Loucy (cell line): ENCODE data around the gene NEK6.

ENCODE experiments used
- H2AFZ ChIP-seq: fragments of 200-600 bp; sonication (generic); 2 replicates; pipeline ENCODE4 v1.6.0; 2016; ENCODE audit warnings: antibody characterized with exemption, mild to moderate bottlenecking, low read length, moderate library complexity
- H3F3A ChIP-seq: fragments of 200-600 bp; 2 replicates; pipeline ENCODE4 v1.6.0; 2016; ENCODE audit warnings: antibody characterized with exemption, low read depth, mild to moderate bottlenecking
- H3K27me3 ChIP-seq: fragments of 200-600 bp; sonication (generic); 2 replicates; pipeline ENCODE4 v1.6.1; 2014; ENCODE audit warnings: low read length, mild to moderate bottlenecking; ENCODE audit not compliant: insufficient read depth, poor library complexity, severe bottlenecking
- H3K36me3 ChIP-seq: fragments of 200-600 bp; sonication (generic); 2 replicates; pipeline ENCODE4 v1.6.1; 2016; ENCODE audit warnings: low read length; ENCODE audit not compliant: insufficient read depth
- H3K4me1 ChIP-seq: fragments of 200-600 bp; sonication (generic); 2 replicates; pipeline ENCODE4 v1.5.1; 2014; ENCODE audit warnings: low read length, mild to moderate bottlenecking; ENCODE audit not compliant: insufficient read depth, poor library complexity, severe bottlenecking
- H3K4me2 ChIP-seq: fragments of 200-600 bp; sonication (generic); 2 replicates; pipeline ENCODE4 v1.6.0; 2014; ENCODE audit warnings: antibody characterized with exemption, low read length, low read depth, mild to moderate bottlenecking; ENCODE audit not compliant: poor library complexity, severe bottlenecking
- H3K4me3 ChIP-seq: fragments of 200-600 bp; sonication (generic); 2 replicates; pipeline ENCODE4 v1.5.1; 2014; ENCODE audit warnings: low read length, mild to moderate bottlenecking, mixed read lengths; ENCODE audit not compliant: poor library complexity, severe bottlenecking
- H3K79me2 ChIP-seq: fragments of 200-600 bp; sonication (generic); 2 replicates; pipeline ENCODE4 v1.6.1; 2014; ENCODE audit warnings: low read length; ENCODE audit not compliant: insufficient read depth
- H3K9ac ChIP-seq: fragments of 200-600 bp; sonication (generic); 2 replicates; pipeline ENCODE4 v1.6.0; 2014; ENCODE audit warnings: mild to moderate bottlenecking, low read depth, low read length, moderate library complexity; ENCODE audit not compliant: poor library complexity, severe bottlenecking
- H3K9me2 ChIP-seq: fragments of 200-600 bp; sonication (generic); replicated peaks from 2 replicates; pipeline ENCODE4 v1.6.1; 2016; ENCODE audit warnings: low read depth, low read length, mixed read lengths
- H3K9me3 ChIP-seq: fragments of 200-600 bp; sonication (generic); 2 replicates; pipeline ENCODE4 v1.6.1; 2014; ENCODE audit warnings: mild to moderate bottlenecking, antibody characterized with exemption, low read length, low read depth; ENCODE audit not compliant: insufficient read depth
- H4K20me1 ChIP-seq: fragments of 200-600 bp; sonication (generic); 2 replicates; pipeline ENCODE4 v1.6.0; 2014; ENCODE audit warnings: antibody characterized with exemption, low read length, mild to moderate bottlenecking; ENCODE audit not compliant: insufficient read depth, poor library complexity, severe bottlenecking
- EZH2phosphoT487 ChIP-seq: fragments of 200-600 bp; IDR thresholded peaks from 2 replicates; pipeline ENCODE4 v1.6.1; 2018; ENCODE audit warnings: antibody characterized with exemption, mild to moderate bottlenecking, moderate library complexity, borderline replicate concordance
- TF ChIP-seq, protein P1 (sequence below): fragments of 200-600 bp; sonication (generic); conservative IDR thresholded peaks from 2 replicates; pipeline ENCODE4 v1.5.1; 2014; ENCODE audit warnings: mild to moderate bottlenecking, antibody characterized with exemption, low read length

The NEK6 gene

DNA sequence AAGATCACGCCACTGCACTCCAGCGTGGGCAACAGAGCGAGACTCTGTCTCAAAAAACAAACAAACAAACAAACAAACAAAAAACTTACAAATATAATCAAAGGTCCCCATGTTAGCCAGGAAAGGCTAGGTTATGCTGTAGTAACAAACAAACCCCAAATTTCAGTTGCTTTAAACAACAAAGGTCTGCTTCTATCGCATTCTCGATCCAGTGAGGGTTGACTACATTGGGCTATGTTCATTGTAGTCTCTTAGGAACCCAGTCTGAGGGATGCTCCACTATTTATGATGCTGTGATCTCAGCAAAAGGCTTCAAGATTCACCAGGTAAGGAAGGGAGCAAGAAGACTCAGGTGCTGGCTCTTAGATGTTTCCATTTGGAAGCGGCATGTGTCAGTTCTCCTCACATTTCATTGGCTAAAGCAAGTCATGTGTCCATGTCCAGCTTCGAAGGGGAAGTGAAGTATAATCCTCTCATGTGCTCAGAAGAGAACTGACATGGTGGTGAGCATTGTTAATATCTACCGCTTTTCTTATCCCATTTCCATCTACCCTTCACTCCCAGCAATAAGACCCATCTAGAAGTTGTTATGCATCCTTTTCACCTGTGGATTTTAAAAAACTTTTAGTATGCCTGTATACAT is 26.5 kb upstream of the NEK6 start:
- TF ChIP-seq EZH2phosphoT487 = no peak
- TF ChIP-seq, protein P1, sequence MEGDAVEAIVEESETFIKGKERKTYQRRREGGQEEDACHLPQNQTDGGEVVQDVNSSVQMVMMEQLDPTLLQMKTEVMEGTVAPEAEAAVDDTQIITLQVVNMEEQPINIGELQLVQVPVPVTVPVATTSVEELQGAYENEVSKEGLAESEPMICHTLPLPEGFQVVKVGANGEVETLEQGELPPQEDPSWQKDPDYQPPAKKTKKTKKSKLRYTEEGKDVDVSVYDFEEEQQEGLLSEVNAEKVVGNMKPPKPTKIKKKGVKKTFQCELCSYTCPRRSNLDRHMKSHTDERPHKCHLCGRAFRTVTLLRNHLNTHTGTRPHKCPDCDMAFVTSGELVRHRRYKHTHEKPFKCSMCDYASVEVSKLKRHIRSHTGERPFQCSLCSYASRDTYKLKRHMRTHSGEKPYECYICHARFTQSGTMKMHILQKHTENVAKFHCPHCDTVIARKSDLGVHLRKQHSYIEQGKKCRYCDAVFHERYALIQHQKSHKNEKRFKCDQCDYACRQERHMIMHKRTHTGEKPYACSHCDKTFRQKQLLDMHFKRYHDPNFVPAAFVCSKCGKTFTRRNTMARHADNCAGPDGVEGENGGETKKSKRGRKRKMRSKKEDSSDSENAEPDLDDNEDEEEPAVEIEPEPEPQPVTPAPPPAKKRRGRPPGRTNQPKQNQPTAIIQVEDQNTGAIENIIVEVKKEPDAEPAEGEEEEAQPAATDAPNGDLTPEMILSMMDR = no peak
- H2AFZ ChIP-seq = no peak overlapping the region

DNA sequence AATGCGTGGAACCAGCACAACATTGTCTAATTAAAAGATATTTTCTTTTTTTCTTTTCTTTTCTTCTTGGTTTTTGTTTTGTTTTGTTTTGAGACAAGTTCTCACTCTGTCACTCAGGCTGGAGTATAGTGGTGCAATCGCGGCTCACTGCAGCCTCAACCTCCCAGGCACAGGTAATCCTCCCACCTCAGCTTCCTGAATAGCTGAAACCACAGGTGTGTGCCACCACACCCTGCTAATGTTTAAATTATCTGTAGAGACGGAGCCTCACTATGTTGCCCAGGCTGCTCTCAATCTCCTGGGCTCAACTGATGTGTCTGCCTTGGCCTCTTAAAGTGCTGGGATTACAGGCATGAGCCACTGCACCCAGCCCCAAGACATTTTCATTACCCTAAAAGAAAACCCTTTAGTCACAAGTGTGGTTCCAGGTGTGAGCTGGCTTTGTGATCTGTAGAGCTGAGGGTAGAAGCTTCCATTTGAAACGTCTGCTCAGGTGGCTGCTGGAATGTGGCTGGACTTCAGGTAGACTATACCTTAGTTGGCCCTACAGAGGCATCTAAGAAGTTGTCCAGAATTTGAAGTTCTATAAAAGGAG is 19.1 kb upstream of the NEK6 start:
- peaks cover 7% of the 10 kb centered on the region for H3K4me1 ChIP-seq
- no peak overlapping the region for H2AFZ ChIP-seq
- no peak overlapping the region for H3K9ac ChIP-seq
- H3F3A ChIP-seq = no peaks in the 10 kb centered on the region
- no peaks in the 10 kb centered on the region for H3K36me3 ChIP-seq
- H3K9me3 ChIP-seq = 0 out of 2 replicates have a peak, but pooled peaks cover 4% of the 10 kb centered on the region
- H3K4me2 ChIP-seq = no peak overlapping the region
- no peak overlapping the region for H3K4me3 ChIP-seq
- H3K79me2 ChIP-seq = no peaks in the 10 kb centered on the region
- H3K9me2 ChIP-seq = no peaks in the 10 kb centered on the region
- no peaks in the 10 kb centered on the region for H3K27me3 ChIP-seq
- TF ChIP-seq, protein P1 = no peak
- no peak for TF ChIP-seq EZH2phosphoT487
- H4K20me1 ChIP-seq = no peaks in the 10 kb centered on the region

More for the DNA sequence above, 26.5 kb upstream of the NEK6 start:
- Histone ChIP-seq H3K9me3 (0 out of 2 replicates have a peak, but pooled peaks cover 4% of the 10 kb centered on the region), H3K36me3 (no peaks in the 10 kb centered on the region), H3K9ac (no peak overlapping the region), H3K79me2 (no peaks in the 10 kb centered on the region), H3K27me3 (no peaks in the 10 kb centered on the region), H3F3A (no peaks in the 10 kb centered on the region), H3K4me3 (no peak overlapping the region), H4K20me1 (no peaks in the 10 kb centered on the region), H3K4me1 (peaks cover 4% of the 10 kb centered on the region), H3K9me2 (no peaks in the 10 kb centered on the region), H3K4me2 (no peak overlapping the region)

DNA sequence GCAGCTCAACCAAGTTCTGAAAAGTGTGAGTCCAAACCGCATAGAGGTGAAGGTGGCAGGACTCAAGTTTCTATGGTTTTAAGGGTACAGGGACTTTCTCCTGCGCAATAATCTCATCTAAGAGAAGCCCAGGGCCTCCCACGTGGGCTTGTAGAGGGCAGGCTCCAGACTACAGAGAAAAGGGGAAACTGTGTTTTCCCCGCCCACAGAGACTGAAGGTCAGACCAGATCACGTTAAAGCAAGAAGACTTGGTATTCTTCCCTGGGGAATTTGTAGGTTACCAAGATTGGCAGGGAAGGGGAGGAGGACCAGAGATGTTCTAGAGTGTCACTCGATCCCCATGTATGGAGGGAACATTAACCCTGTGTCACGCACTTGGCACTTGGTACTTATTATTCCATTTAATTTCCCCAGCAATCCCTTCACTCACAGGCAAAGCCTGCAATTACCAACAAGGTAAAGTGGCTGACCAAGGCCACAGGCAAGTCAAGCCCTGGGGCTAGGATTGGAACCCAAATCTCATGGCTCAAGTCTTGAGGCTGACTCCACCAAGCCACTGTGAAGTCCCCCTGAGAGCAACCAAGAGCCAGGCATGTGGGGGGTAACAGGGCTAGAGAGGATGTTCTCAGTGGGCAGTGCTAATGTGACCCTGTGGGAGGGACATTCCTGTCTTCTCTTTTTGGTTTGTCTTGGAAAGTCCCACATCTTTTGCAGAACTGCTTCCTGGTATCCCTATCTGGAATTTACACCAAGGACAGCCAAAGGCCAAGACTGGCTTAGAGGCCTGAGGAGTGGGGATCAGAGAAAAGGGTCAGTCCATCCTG is 18.3 kb upstream of the NEK6 start:
- no peak overlapping the region for H3K4me3 ChIP-seq
- no peak overlapping the region for H2AFZ ChIP-seq
- H3K9ac ChIP-seq = no peak overlapping the region
- no peaks in the 10 kb centered on the region for H3K27me3 ChIP-seq
- no peaks in the 10 kb centered on the region for H3K9me2 ChIP-seq
- peaks cover 7% of the 10 kb centered on the region for H3K4me1 ChIP-seq
- H3K9me3 ChIP-seq = 0 out of 2 replicates have a peak, but pooled peaks cover 4% of the 10 kb centered on the region
- H3F3A ChIP-seq = no peaks in the 10 kb centered on the region
- TF ChIP-seq, protein P1 = no peak
- no peak for TF ChIP-seq EZH2phosphoT487
- no peaks in the 10 kb centered on the region for H3K36me3 ChIP-seq
- no peaks in the 10 kb centered on the region for H4K20me1 ChIP-seq
- H3K4me2 ChIP-seq = no peak overlapping the region
- H3K79me2 ChIP-seq = no peaks in the 10 kb centered on the region
